Upper lobe of right lung (tissue), 1 donor: ENCODE results near the gene SH2D6. TPM values are rescaled to one million over a fixed set of nuclear protein-coding genes. Genes with fewer than 3 reads are reported as not detected.
A peak's percentile ranks its signal among the peaks of the same experiment; 100 is the strongest.

Source experiments
- ATAC-seq: fragments of 200-7000 bp; cut with Tn5 transposase; one replicate; pipeline ENCODE4 v1.9.1; 2020; ENCODE audit warnings: mild to moderate bottlenecking, moderate library complexity
- DNase-seq: peaks from one replicate; pipeline ENCODE4 v3.0.0-alpha.2; 2020
- H3K27ac ChIP-seq: fragments of 200-600 bp; one replicate; pipeline ENCODE4 v1.8.0; 2022
- H3K27me3 ChIP-seq: fragments of 200-600 bp; one replicate; pipeline ENCODE4 v1.8.0; 2022; ENCODE audit warnings: mild to moderate bottlenecking
- H3K36me3 ChIP-seq: fragments of 200-600 bp; one replicate; pipeline ENCODE4 v1.8.0; 2022
- H3K4me1 ChIP-seq: fragments of 200-600 bp; one replicate; pipeline ENCODE4 v1.8.0; 2022
- H3K4me3 ChIP-seq: fragments of 200-600 bp; one replicate; pipeline ENCODE4 v1.8.0; 2022; ENCODE audit warnings: mild to moderate bottlenecking
- H3K9me3 ChIP-seq: fragments of 200-600 bp; one replicate; pipeline ENCODE4 v1.8.0; 2022
- intact Hi-C: fragments of 100-400 bp; cut with DNase I; formaldehyde crosslinking; loops from one replicate; pipeline ENCODE4 v1.11.0; 2022
- total RNA-seq: library from RNA; stranded (reverse); fragmentation: NEBNext Ultra II Directional; extraction: Animal tissue kit (Norgen Biotek cat#: 25700); gene quantifications from one replicate; pipeline ENCODE4 v1.2.1, GENCODE V29; 2021
- TF ChIP-seq, protein P1 (sequence below): fragments of 200-600 bp; IDR thresholded peaks from one replicate; pipeline ENCODE4 v1.8.0; 2022; ENCODE audit warnings: antibody characterized with exemption
- donor health status: DM: no; HTN: yes; CAD: no; lungs with severe emphysema.

SH2D6 gene
- total RNA-seq, 1 donor from 2014 or later: 1.0 TPM

DNA sequence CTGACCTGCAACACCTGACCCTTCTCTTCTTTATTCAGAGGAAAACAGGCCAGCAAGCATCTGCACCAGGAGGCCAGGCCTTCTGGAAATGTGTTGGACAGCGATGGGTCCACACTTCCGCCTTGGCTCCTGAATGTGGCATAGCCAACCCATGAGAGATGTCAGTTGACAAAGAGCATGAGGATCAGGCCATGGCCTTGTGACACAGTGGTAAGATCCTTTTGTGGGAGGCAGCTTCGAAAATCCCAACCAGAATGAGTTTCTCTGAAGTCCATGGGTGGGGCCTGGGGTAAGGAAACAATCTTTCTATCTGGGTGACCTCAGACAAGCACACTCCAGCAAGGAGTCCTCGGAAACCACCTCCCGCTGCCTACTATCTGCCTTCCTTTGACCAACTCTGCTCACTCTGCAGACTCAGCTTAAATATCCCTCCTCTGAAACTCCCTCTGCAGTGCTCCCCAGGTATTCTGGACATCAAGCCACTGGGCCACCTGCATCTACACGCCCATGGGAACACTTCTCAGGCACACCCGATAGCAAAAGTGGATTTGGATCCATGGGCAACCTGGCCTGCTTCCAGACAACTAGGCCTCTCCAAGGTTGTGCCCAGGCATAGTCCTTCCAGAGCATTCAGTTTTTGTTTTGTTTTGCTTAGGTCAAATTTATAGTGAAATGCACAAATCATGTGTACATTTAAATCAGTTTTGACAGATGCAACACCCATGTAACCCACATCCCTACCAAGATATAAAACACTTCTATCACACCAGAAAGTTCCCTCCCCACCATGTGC, 3.6 kb upstream of the SH2D6 start:
- ATAC-seq (peak; percentile 51), DNase-seq (peak; percentile 68)
- H3K36me3 ChIP-seq: no peaks in the 10 kb centered on the region
- intact Hi-C loops: no loop called here
- peaks cover 21% of the 10 kb centered on the region for H3K4me1 ChIP-seq
- no peaks in the 10 kb centered on the region for H3K27me3 ChIP-seq
- H3K9me3 ChIP-seq: no peaks in the 10 kb centered on the region
- H3K4me3 ChIP-seq: no peak overlapping the region
- TF ChIP-seq, protein P1, sequence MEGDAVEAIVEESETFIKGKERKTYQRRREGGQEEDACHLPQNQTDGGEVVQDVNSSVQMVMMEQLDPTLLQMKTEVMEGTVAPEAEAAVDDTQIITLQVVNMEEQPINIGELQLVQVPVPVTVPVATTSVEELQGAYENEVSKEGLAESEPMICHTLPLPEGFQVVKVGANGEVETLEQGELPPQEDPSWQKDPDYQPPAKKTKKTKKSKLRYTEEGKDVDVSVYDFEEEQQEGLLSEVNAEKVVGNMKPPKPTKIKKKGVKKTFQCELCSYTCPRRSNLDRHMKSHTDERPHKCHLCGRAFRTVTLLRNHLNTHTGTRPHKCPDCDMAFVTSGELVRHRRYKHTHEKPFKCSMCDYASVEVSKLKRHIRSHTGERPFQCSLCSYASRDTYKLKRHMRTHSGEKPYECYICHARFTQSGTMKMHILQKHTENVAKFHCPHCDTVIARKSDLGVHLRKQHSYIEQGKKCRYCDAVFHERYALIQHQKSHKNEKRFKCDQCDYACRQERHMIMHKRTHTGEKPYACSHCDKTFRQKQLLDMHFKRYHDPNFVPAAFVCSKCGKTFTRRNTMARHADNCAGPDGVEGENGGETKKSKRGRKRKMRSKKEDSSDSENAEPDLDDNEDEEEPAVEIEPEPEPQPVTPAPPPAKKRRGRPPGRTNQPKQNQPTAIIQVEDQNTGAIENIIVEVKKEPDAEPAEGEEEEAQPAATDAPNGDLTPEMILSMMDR: no peak
- no peak overlapping the region for H3K27ac ChIP-seq

- ATAC-seq: no peak
- Histone ChIP-seq H3K36me3 (no peaks in the 10 kb centered on the region), H3K27me3 (no peaks in the 10 kb centered on the region), H3K4me1 (peaks cover 31% of the 10 kb centered on the region), H3K9me3 (no peaks in the 10 kb centered on the region), H3K4me3 (no peak overlapping the region), H3K27ac (no peak overlapping the region)
- TF ChIP-seq, protein P1: no peak
- DNase-seq: no peak
- intact Hi-C loops: no loop called here
These were observed 2.4 kb upstream of the SH2D6 start for GRCh38 chr2:85415980-85416650.

DNA sequence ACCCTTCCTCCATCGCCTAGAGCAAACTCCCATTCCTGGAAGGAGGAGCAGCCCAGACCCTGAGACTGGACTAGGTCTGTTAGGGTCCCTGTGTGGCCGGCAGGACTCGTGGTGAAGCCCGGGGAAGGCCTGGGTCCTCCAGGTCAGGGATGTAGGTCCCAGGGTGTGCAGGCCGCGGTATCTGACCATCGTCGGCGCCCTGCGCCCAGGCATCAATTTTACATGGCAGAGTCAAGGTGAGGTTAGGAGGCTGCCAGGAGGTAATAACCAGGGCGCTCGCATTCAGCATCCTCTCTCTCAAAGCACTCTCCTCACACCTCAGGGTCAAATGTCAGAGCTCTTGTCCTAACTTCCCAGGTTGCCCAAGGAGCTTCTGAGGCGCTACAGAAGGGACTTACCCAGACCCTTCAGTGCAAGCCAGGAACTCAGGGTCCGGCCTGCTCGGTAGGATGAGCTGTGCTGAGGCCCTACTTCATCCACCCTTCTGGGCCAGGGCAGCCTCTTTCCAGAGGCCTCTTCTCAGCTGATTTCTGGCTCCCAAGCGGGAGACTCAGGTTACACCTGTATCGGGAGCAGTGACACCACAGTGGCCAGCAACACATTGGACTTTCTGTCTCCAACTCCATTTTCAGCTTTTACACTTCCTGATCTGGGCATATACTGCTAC, 628 bp downstream of the SH2D6 start:
- ATAC-seq: no peak
- peak overlapping the region; percentile 96 for H3K27ac ChIP-seq
- no peaks in the 10 kb centered on the region for H3K36me3 ChIP-seq
- H3K9me3 ChIP-seq: no peaks in the 10 kb centered on the region
- TF ChIP-seq, protein P1: no peak
- H3K4me1 ChIP-seq: peaks cover 31% of the 10 kb centered on the region
- no peak for DNase-seq
- H3K27me3 ChIP-seq: no peaks in the 10 kb centered on the region
- intact Hi-C loops: no loop called here
- H3K4me3 ChIP-seq: peak overlapping the region; percentile 81

GRCh38 chr2:85420536-85421259, 2.2 kb downstream of the SH2D6 start:
- H3K27ac ChIP-seq: peak overlapping the region; percentile 96
- H3K27me3 ChIP-seq: no peaks in the 10 kb centered on the region
- DNase-seq (peak; percentile 95), ATAC-seq (peak; percentile 91)
- H3K4me1 ChIP-seq: peaks cover 31% of the 10 kb centered on the region
- H3K36me3 ChIP-seq: no peaks in the 10 kb centered on the region
- intact Hi-C loops: loop anchor here (2.0 kb wide), 1 partner anchor 126 kb away; no protein-coding TSS in a partner anchor
- TF ChIP-seq, protein P1: peak; percentile 100
- peak overlapping the region; percentile 5 for H3K4me3 ChIP-seq
- no peaks in the 10 kb centered on the region for H3K9me3 ChIP-seq

- Histone ChIP-seq H3K36me3 (no peaks in the 10 kb centered on the region), H3K27ac (peak overlapping the region; percentile 96), H3K27me3 (no peaks in the 10 kb centered on the region), H3K4me1 (peaks cover 31% of the 10 kb centered on the region), H3K9me3 (no peaks in the 10 kb centered on the region), H3K4me3 (no peak overlapping the region)
- TF ChIP-seq, protein P1: no peak
- DNase-seq (peak; percentile 85), ATAC-seq (peak; percentile 54)
- intact Hi-C loops: loop anchor here (2.0 kb wide), 1 partner anchor 125 kb away; no protein-coding TSS in a partner anchor
These were observed 3.0 kb downstream of the SH2D6 start for GRCh38 chr2:85421260-85422071.
